ENCODE results near the gene ZNF213. TPM values are rescaled to one million over a fixed set of nuclear protein-coding genes. Genes with fewer than 3 reads are reported as not detected.

ZNF213 gene
- total RNA-seq, 1 donor from 2014 or later = 13.4 TPM

DNA sequence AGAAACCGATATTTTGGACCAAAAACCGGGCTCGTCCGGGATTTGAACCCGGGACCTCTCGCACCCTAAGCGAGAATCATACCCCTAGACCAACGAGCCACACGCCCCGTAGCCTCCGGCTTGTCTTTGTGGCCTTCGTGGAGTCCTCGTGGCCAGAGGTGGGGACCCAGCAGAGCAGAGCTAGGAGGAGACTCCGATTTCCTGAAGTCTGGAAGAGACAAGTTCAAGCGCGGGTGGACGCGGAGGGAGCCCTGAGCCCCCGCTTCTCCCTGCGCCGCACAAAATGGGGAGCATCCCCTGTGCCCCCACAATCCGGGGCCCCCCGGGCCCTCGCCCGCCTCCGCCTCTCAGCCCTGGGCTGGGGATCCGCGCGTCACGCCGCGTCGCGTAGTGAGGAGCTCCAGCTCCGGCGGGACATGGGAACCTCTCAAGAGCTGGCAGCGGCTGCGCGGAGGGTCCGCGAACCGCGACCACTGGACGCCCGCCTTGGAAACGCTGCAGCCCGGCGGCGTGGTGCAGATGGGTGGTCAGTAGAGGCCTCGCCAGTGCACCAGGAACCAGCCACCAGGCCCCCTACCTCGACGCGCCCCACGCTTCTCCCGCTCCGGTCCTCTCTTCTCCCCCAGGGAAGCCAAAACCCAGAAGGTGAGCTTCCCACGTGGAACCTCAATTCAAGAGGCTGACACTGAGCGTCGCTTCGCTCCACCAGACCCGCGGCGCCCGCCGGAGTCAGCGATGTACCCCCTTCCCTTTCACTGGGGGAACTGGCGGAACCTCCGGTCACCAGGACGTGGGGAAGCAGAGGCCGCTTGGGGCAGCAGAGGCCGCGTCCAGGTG lies 48.0 kb downstream of the ZNF213 start:
- Mint-ChIP-seq H3K36me3 (ENCODE audit: unreplicated experiment) (no peaks in the 10 kb centered on the region), H3K9me3 (ENCODE audit: unreplicated experiment) (no peaks in the 10 kb centered on the region), H3K27me3 (ENCODE audit: unreplicated experiment) (peaks cover 49% of the 10 kb centered on the region), H3K4me3 (ENCODE audit: unreplicated experiment) (peak overlapping the region; percentile 80), H3K27ac (ENCODE audit: unreplicated experiment) (no peak overlapping the region), H3K4me1 (ENCODE audit: unreplicated experiment) (peaks cover 25% of the 10 kb centered on the region)
- no peak for DNase-seq (ENCODE audit: extremely low spot score, unreplicated experiment)
- peak; percentile 24 for TF ChIP-seq CTCF (IDR thresholded peaks at IDR 0.05)

DNA sequence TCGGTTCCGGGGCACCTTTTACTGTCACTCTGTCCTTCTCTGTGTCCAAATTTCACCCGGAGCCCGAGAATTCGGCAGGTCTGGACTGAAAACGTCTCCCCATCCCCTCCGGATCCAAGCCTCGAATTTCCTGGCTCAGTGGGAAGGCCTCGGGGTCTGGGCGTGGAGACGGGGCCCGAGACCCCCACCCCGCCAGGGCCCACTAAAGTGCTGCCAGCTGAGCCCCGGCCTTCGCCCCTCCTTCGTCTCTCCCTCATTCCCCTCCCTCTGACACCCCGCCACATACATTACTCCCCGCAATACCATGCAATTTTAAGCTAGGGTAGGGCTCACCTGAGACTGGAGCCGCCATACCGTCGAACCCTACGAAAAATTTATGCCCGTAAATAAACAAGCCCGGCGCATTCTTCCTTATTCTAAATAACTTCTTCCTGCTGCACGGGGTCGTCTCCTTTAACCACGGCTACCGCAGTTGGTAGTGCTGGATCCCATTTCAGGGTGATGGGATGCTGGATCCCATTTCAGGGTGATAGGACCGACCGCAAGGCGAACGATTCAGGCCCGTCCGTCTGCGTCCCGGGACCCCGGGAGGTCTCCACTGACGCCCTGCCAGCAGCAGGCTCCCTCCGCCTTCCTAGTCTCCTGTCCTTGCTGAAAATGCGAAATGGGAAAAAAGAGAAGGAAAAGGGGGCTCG lies 48.8 kb downstream of the ZNF213 start:
- TF ChIP-seq CTCF (IDR thresholded peaks at IDR 0.05) = peak; percentile 1
- DNase-seq (ENCODE audit: extremely low spot score, unreplicated experiment) = no peak
- Mint-ChIP-seq H3K27me3 (ENCODE audit: unreplicated experiment) (peaks cover 49% of the 10 kb centered on the region), H3K4me3 (ENCODE audit: unreplicated experiment) (peak overlapping the region; percentile 80), H3K9me3 (ENCODE audit: unreplicated experiment) (no peaks in the 10 kb centered on the region), H3K27ac (ENCODE audit: unreplicated experiment) (no peak overlapping the region), H3K36me3 (ENCODE audit: unreplicated experiment) (no peaks in the 10 kb centered on the region), H3K4me1 (ENCODE audit: unreplicated experiment) (peaks cover 30% of the 10 kb centered on the region)

GRCh38 chr16:3186946-3187690 lies 52.3 kb downstream of the ZNF213 start:
- Mint-ChIP-seq H3K27me3 (ENCODE audit: unreplicated experiment) (peaks cover 35% of the 10 kb centered on the region), H3K9me3 (ENCODE audit: unreplicated experiment) (no peaks in the 10 kb centered on the region), H3K36me3 (ENCODE audit: unreplicated experiment) (no peaks in the 10 kb centered on the region), H3K4me3 (ENCODE audit: unreplicated experiment) (peak overlapping the region; percentile 4), H3K4me1 (ENCODE audit: unreplicated experiment) (peaks cover 48% of the 10 kb centered on the region), H3K27ac (ENCODE audit: unreplicated experiment) (no peak overlapping the region)
- DNase-seq (ENCODE audit: extremely low spot score, unreplicated experiment) = no peak
- TF ChIP-seq CTCF (IDR thresholded peaks at IDR 0.05) = no peak

DNA sequence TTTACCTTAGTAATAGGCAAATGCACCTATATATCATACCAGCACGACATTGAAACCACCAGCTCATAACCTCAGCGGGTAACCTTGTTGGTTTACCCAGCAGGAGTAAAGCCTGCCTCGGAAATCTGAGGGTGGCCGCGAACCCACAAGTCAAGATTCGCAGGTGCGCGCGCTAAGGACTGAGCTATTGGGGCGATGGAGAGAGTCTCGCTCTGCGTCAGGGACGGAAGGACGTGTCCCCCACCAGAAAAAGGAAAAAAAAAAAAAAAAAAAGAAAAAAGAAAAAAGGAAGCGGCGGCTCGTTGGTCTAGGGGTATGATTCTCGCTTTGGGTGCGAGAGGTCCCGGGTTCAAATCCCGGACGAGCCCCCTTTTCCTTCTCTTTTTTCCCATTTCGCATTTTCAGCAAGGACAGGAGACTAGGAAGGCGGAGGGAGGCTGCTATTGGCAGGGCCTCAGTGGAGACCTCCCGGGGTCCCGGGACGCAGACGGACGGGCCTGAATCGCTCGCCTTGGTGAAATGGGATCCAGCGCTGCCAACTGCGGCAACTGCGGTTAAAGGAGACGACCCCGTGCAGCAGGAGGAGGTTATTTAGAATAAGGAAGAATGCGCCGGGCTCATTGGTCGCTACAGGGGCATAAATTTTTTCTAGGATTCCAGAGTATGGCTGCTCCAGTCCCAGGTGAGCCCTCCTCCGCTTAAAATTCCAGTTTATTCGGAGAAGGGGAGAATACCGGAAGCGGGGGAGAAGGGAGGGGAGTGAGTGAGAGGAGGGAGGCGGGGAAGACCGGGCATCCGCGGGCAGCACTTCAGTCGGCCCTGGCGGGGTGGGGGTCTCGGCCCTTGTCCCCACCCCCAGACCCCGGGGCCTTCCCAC lies 53.2 kb downstream of the ZNF213 start, which contains the start of gene OR1F1:
Gene OR1F1 (plus strand): TSS at position 407 of the 877 bp plus-strand sequence.
- Mint-ChIP-seq H3K27ac (ENCODE audit: unreplicated experiment) (peak within 1 kb of the TSS; percentile 69), H3K36me3 (ENCODE audit: unreplicated experiment) (no peaks in the 10 kb centered on the region), H3K27me3 (ENCODE audit: unreplicated experiment) (peaks cover 30% of the 10 kb centered on the region), H3K4me1 (ENCODE audit: unreplicated experiment) (peaks cover 43% of the 10 kb centered on the region), H3K9me3 (ENCODE audit: unreplicated experiment) (no peaks in the 10 kb centered on the region), H3K4me3 (ENCODE audit: unreplicated experiment) (peak within 1 kb of the TSS; percentile 85)
- DNase-seq (ENCODE audit: extremely low spot score, unreplicated experiment) = no peak
- no peak for TF ChIP-seq CTCF (IDR thresholded peaks at IDR 0.05)
